Parathyroid adenoma (tissue), 2 donors: ENCODE measurements around the gene GALNT17.

ENCODE experiments used
- H2AFZ ChIP-seq: fragments of 300-600 bp; sonication (generic); one replicate; pipeline ENCODE4 v1.7.0; 2017; ENCODE audit warnings: antibody characterized with exemption, mild to moderate bottlenecking
- H3K27ac ChIP-seq: fragments of 300-600 bp; sonication (generic); one replicate; pipeline ENCODE4 v1.7.0; 2017
- H3K27me3 ChIP-seq: fragments of 300-600 bp; sonication (generic); one replicate; pipeline ENCODE4 v1.7.0; 2017; ENCODE audit warnings: low read length; ENCODE audit not compliant: control insufficient read depth, insufficient read depth
- H3K36me3 ChIP-seq: fragments of 300-600 bp; sonication (generic); one replicate; pipeline ENCODE4 v1.7.0; 2017; ENCODE audit warnings: low read length; ENCODE audit not compliant: control insufficient read depth, insufficient read depth
- H3K4me1 ChIP-seq: fragments of 300-600 bp; sonication (generic); one replicate; pipeline ENCODE4 v1.7.0; 2017; ENCODE audit warnings: control low read depth
- H3K4me2 ChIP-seq: fragments of 300-600 bp; sonication (generic); one replicate; pipeline ENCODE4 v1.7.0; 2017; ENCODE audit warnings: low read length
- H3K4me3 ChIP-seq: fragments of 300-600 bp; sonication (generic); one replicate; pipeline ENCODE4 v1.7.0; 2017; ENCODE audit warnings: low read depth, low read length
- H3K79me2 ChIP-seq: fragments of 300-600 bp; sonication (generic); one replicate; pipeline ENCODE4 v1.7.0; 2017; ENCODE audit warnings: control low read depth
- H3K9ac ChIP-seq: fragments of 300-600 bp; sonication (generic); one replicate; pipeline ENCODE4 v1.7.0; 2017; ENCODE audit warnings: mild to moderate bottlenecking
- H3K9me3 ChIP-seq: fragments of 300-600 bp; sonication (generic); one replicate; pipeline ENCODE4 v1.7.0; 2017; ENCODE audit warnings: low read length; ENCODE audit not compliant: control insufficient read depth
- CTCF ChIP-seq: fragments of 300-600 bp; sonication (generic); IDR thresholded peaks from one replicate; pipeline ENCODE4 v1.7.0; 2017; ENCODE audit warnings: antibody characterized with exemption, mild to moderate bottlenecking
- donor health status: primary hyperparathyroidism.

The GALNT17 gene

GRCh38 chr7:71442492-71443190 is 310.7 kb downstream of the GALNT17 start:
- H3K27me3 ChIP-seq: no peaks in the 10 kb centered on the region
- no peak overlapping the region for H3K4me2 ChIP-seq
- TF ChIP-seq CTCF: no peak
- no peaks in the 10 kb centered on the region for H3K36me3 ChIP-seq
- H3K4me1 ChIP-seq: no peaks in the 10 kb centered on the region
- H3K79me2 ChIP-seq: no peaks in the 10 kb centered on the region
- no peak overlapping the region for H3K4me3 ChIP-seq
- H2AFZ ChIP-seq: no peak overlapping the region
- no peak overlapping the region for H3K9ac ChIP-seq
- H3K27ac ChIP-seq: no peak overlapping the region
- H3K9me3 ChIP-seq: no peaks in the 10 kb centered on the region

GRCh38 chr7:71443191-71443530 is 311.2 kb downstream of the GALNT17 start:
- Histone ChIP-seq H3K4me1 (no peaks in the 10 kb centered on the region), H3K9me3 (no peaks in the 10 kb centered on the region), H3K4me2 (no peak overlapping the region), H2AFZ (no peak overlapping the region), H3K79me2 (no peaks in the 10 kb centered on the region), H3K27me3 (no peaks in the 10 kb centered on the region), H3K36me3 (no peaks in the 10 kb centered on the region), H3K4me3 (no peak overlapping the region), H3K9ac (no peak overlapping the region), H3K27ac (no peak overlapping the region)
- TF ChIP-seq CTCF: no peak

DNA sequence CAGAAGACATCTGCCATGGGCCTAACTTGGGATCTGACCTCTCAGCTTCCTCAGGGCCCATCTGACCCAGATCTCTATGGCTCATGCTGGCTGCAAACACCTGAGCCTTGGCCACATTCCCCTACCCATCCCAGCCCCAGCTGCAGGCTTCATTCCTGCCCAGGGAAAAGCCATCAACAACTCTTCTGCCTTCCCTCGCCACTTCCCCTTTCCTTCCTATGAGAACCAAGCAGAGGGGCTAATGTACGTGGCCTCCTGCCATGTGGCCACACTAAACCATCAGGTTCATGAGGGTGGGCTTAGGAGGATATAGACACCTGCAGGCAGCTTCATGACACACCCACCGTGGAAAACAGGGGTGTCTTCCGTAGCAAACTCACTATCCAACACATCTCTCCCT is 312.2 kb downstream of the GALNT17 start:
- no peak for TF ChIP-seq CTCF
- Histone ChIP-seq H3K27me3 (no peaks in the 10 kb centered on the region), H3K9me3 (no peaks in the 10 kb centered on the region), H3K4me2 (no peak overlapping the region), H3K79me2 (no peaks in the 10 kb centered on the region), H3K4me3 (no peak overlapping the region), H3K4me1 (no peaks in the 10 kb centered on the region), H3K27ac (no peak overlapping the region), H2AFZ (no peak overlapping the region), H3K36me3 (no peaks in the 10 kb centered on the region), H3K9ac (no peak overlapping the region)

DNA sequence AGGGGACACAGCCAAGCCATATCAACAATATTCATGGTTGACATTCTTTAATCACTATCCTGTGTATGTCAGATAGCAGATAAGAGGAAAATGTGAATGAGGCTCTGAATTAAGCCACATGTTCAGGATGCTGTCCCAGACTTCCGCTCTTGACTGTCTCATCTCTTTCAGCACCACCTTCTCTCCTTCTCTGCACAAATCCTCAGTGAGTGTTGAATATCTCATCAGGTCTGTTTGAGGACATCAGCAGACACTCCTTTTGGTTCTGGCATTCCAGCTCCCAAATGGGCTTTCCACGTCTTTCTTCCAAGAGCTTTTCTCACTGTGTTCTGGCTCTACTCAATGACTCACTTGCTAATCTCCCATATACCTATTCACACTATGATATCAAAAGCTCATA is 321.7 kb downstream of the GALNT17 start:
- no peaks in the 10 kb centered on the region for H3K36me3 ChIP-seq
- no peaks in the 10 kb centered on the region for H3K27me3 ChIP-seq
- H3K4me2 ChIP-seq: no peak overlapping the region
- H3K4me1 ChIP-seq: no peaks in the 10 kb centered on the region
- no peaks in the 10 kb centered on the region for H3K9me3 ChIP-seq
- TF ChIP-seq CTCF: no peak
- no peak overlapping the region for H3K9ac ChIP-seq
- H2AFZ ChIP-seq: no peak overlapping the region
- no peaks in the 10 kb centered on the region for H3K79me2 ChIP-seq
- no peak overlapping the region for H3K4me3 ChIP-seq
- H3K27ac ChIP-seq: no peak overlapping the region

DNA sequence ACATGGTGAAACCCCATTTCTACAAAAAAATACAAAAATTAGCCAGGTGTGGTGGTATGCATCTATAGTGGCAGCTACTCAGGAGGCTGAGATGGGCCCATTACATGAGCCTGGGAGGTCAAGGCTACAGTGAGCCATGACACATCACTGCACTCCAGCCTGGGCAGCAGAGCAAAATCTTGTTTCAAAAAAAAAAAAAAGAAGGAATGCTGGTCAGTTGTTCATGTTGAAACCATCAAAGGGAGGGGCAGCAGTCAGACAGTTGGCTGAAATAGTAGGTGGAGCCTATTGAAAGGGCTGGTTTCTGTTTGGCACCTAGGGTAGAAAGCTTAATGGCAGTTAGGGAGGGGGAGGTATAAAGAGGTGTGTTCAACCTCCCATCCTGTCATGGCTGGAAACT is 323.0 kb downstream of the GALNT17 start:
- H3K4me1 ChIP-seq: no peaks in the 10 kb centered on the region
- TF ChIP-seq CTCF: no peak
- H3K4me2 ChIP-seq: no peak overlapping the region
- no peaks in the 10 kb centered on the region for H3K79me2 ChIP-seq
- H3K27me3 ChIP-seq: no peaks in the 10 kb centered on the region
- no peak overlapping the region for H3K27ac ChIP-seq
- no peak overlapping the region for H3K9ac ChIP-seq
- no peak overlapping the region for H2AFZ ChIP-seq
- no peaks in the 10 kb centered on the region for H3K9me3 ChIP-seq
- no peak overlapping the region for H3K4me3 ChIP-seq
- H3K36me3 ChIP-seq: no peaks in the 10 kb centered on the region
